ENCODE measurements around the gene EIF3J.
A peak's percentile ranks its signal among the peaks of the same experiment; 100 is the strongest.

The EIF3J gene

DNA sequence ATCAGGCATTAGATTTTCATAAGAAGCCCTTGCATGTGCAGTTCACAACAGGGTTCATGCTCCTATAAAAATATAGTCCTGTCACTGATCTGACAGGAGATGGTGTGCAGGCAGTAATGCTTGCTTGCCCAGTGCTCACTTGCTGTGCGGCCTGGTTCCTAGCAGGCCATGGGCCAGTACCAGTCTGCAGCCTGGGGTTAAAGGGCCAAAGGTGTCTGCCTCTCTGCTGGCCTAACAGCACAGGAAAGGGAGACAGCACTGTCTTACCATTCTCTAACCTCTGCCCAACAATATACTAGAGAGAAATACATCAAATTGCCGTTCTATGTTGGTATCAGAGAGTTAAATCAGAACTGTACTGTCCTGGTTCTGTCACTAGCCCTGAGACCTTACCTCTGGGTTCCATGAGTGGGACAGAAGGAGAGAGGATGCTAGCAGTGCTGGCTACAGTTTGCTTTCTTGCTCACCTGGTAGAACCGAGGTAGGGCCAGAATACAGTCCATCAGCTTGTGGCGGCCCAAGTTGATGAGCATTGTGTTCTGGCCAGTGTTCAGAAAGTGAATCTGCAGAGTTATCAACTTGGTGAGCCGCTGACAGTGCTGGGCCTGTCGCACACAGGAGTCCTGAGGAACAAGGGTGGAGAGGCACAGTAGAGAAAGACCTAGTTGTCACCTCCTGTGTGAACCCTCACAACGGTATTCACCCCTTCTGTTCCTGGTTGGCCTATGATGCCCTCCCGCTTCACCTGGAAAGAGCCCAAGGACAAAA, 28.6 kb downstream of the EIF3J start:
- H3K9me3 Mint-ChIP-seq = no peaks in the 10 kb centered on the region
- H3K27me3 Mint-ChIP-seq = no peaks in the 10 kb centered on the region
- no peak overlapping the region for H3K4me3 Mint-ChIP-seq
- H3K36me3 Mint-ChIP-seq = peaks cover 68% of the 10 kb centered on the region
- no peak overlapping the region for H3K27ac Mint-ChIP-seq
- no peak for ATAC-seq
- no peaks in the 10 kb centered on the region for H3K4me1 Mint-ChIP-seq

DNA sequence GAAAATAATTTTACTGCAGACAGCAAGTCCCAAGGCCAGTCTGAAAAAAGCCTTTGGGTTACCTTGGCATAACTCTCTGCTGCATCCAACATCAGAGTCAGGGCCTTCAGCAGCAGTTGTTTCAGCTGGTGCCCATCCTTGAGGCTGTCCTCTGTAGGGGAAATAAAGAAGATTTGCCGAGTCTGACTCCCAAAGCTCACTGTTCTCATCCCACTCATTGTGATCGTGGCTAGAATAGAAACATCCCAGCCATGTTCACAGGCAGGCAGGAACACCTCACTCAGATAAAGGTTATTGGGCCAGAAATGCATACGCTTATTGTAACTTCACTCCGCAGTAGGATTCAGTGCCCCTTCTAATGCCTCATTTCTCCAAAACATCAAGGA, 29.2 kb downstream of the EIF3J start:
- no peak overlapping the region for H3K4me3 Mint-ChIP-seq
- H3K4me1 Mint-ChIP-seq = no peaks in the 10 kb centered on the region
- H3K27me3 Mint-ChIP-seq = no peaks in the 10 kb centered on the region
- peaks cover 62% of the 10 kb centered on the region for H3K36me3 Mint-ChIP-seq
- ATAC-seq = no peak
- H3K27ac Mint-ChIP-seq = no peak overlapping the region
- no peaks in the 10 kb centered on the region for H3K9me3 Mint-ChIP-seq

DNA sequence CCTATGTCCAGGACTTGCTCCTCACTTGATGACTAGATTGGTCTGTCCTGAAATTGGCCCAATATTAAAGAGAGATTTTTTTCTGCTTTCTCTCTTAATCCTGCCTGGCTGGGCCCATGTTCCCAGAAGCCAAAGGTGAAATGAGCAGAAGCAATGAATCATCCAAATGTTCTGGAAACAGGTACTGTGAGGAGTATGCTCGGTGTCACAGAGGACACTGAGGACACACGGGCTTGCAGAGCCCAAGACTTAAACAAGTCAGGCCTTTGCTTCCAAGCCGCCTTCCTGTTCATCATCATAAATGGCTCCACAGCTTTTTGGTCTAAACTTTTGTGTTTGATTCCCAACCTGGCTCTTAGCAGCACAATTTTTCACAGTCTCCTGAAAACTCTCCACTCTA, 31.4 kb downstream of the EIF3J start:
- no peaks in the 10 kb centered on the region for H3K4me1 Mint-ChIP-seq
- no peak for ATAC-seq
- H3K4me3 Mint-ChIP-seq = no peak overlapping the region
- no peaks in the 10 kb centered on the region for H3K27me3 Mint-ChIP-seq
- H3K27ac Mint-ChIP-seq = no peak overlapping the region
- no peaks in the 10 kb centered on the region for H3K9me3 Mint-ChIP-seq
- peaks cover 61% of the 10 kb centered on the region for H3K36me3 Mint-ChIP-seq

GRCh38 chr15:44569316-44569715, 32.4 kb downstream of the EIF3J start:
- no peaks in the 10 kb centered on the region for H3K27me3 Mint-ChIP-seq
- ATAC-seq = no peak
- H3K9me3 Mint-ChIP-seq = no peaks in the 10 kb centered on the region
- peaks cover 51% of the 10 kb centered on the region for H3K36me3 Mint-ChIP-seq
- H3K4me1 Mint-ChIP-seq = no peaks in the 10 kb centered on the region
- H3K27ac Mint-ChIP-seq = no peak overlapping the region
- no peak overlapping the region for H3K4me3 Mint-ChIP-seq

GRCh38 chr15:44570361-44570760, 33.4 kb downstream of the EIF3J start:
- H3K27ac Mint-ChIP-seq = no peak overlapping the region
- H3K36me3 Mint-ChIP-seq = peaks cover 48% of the 10 kb centered on the region
- H3K9me3 Mint-ChIP-seq = no peaks in the 10 kb centered on the region
- H3K4me1 Mint-ChIP-seq = no peaks in the 10 kb centered on the region
- no peaks in the 10 kb centered on the region for H3K27me3 Mint-ChIP-seq
- no peak overlapping the region for H3K4me3 Mint-ChIP-seq
- no peak for ATAC-seq

- Mint-ChIP-seq H3K36me3 (peaks cover 24% of the 10 kb centered on the region), H3K27me3 (no peaks in the 10 kb centered on the region)
- no peak for ATAC-seq
Observed at GRCh38 chr15:44573386-44573785, 36.4 kb downstream of the EIF3J start.

DNA sequence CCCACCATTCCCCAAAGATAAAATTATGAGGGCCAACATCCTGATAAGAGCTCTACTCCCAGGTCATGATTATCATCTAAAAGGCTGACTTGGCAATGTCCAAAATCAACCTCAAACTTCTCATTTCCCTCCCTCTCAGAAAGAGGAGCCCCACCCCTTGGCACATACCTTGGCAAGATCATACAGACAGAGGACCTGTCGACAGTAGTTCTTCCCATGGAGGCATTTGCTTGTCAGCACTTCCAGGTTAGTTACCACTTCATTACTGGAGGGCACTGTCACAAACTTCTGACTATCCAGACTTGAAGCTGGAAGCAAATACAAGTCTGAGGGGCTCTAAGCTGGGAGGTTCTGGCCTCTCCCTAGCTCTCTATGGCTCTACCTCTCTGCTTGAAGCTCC, 37.8 kb downstream of the EIF3J start:
- peaks cover 13% of the 10 kb centered on the region for H3K36me3 Mint-ChIP-seq
- no peak for ATAC-seq
- no peaks in the 10 kb centered on the region for H3K27me3 Mint-ChIP-seq
- H3K9me3 Mint-ChIP-seq = no peaks in the 10 kb centered on the region
- H3K4me3 Mint-ChIP-seq = no peak overlapping the region
- H3K27ac Mint-ChIP-seq = peak overlapping the region; percentile 35
- H3K4me1 Mint-ChIP-seq = no peaks in the 10 kb centered on the region

More at GRCh38 chr15:44573386-44573785, 36.4 kb downstream of the EIF3J start:
- no peaks in the 10 kb centered on the region for H3K9me3 Mint-ChIP-seq
- no peaks in the 10 kb centered on the region for H3K4me1 Mint-ChIP-seq
- no peak overlapping the region for H3K27ac Mint-ChIP-seq
- H3K4me3 Mint-ChIP-seq = no peak overlapping the region

DNA sequence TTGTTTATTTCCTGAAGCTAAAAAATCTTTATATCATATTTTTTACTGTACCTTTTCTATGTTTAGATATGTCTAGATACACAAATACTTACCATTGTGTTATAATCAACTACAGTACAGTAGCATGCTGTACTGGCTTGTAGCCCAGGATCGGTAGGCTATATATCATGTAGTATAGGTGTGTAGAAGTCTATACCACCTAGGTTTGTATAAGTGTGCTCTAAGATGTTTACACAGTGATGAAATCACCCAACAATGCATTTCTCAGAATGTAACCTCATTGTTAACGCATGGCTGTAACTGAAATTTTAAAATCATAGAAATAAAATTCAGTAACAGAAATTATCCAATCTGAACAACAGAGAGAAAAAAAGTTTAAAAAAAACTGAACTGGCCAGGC, 43.2 kb downstream of the EIF3J start:
- Mint-ChIP-seq H3K9me3 (no peaks in the 10 kb centered on the region), H3K27me3 (no peaks in the 10 kb centered on the region), H3K27ac (no peak overlapping the region), H3K36me3 (peaks cover 39% of the 10 kb centered on the region), H3K4me3 (no peak overlapping the region), H3K4me1 (peaks cover 6% of the 10 kb centered on the region)
- no peak for ATAC-seq

- Mint-ChIP-seq H3K9me3 (no peaks in the 10 kb centered on the region), H3K27me3 (no peaks in the 10 kb centered on the region), H3K36me3 (peaks cover 50% of the 10 kb centered on the region), H3K4me1 (peaks cover 6% of the 10 kb centered on the region), H3K27ac (no peak overlapping the region), H3K4me3 (no peak overlapping the region)
- peak; percentile 85 for ATAC-seq
Observed at GRCh38 chr15:44584162-44584749, 47.3 kb downstream of the EIF3J start.

DNA sequence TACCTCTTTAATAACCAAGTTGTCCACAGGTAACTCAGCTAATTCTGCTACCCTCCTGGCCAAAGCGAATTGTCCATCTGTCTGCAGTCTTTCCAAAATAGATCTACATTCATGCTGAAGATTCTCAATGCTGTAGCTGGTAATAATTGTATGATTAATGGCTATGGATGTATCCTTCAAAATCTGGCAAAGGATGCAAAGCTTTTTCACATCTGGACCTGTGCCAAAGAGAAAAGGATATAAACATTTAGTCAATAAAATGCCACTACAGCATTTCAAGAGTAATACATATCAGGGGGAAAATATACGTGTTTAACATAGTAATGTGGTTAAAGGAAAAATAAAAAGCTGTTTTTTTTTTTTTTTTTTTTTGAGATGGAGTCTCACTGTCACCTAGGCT, 48.7 kb downstream of the EIF3J start:
- Mint-ChIP-seq H3K4me3 (no peak overlapping the region), H3K27me3 (no peaks in the 10 kb centered on the region), H3K9me3 (no peaks in the 10 kb centered on the region), H3K27ac (no peak overlapping the region), H3K4me1 (peaks cover 4% of the 10 kb centered on the region), H3K36me3 (peaks cover 55% of the 10 kb centered on the region)
- ATAC-seq = no peak

DNA sequence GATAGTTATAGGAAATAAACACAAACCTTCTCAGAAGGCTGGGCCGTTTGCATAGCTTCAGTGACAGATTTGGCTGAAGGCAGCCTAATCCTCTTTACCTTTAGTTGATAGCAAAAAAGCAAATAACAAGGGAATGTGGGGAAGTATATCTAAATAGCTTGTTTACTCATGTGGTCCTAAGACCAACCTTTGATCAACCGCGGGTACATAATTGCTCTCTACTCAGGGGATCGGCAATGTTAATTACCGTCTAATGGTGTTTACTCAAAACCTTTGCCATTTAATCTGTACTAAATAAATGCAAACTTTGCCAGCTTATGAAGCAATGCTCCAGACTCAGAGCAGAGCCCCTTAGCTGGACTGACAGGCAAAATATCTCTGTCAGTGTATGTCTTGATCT, 51.6 kb downstream of the EIF3J start:
- ATAC-seq = no peak
- H3K4me3 Mint-ChIP-seq = no peak overlapping the region
- H3K27ac Mint-ChIP-seq = no peak overlapping the region
- H3K36me3 Mint-ChIP-seq = peaks cover 38% of the 10 kb centered on the region
- H3K27me3 Mint-ChIP-seq = no peaks in the 10 kb centered on the region
- no peaks in the 10 kb centered on the region for H3K4me1 Mint-ChIP-seq
- no peaks in the 10 kb centered on the region for H3K9me3 Mint-ChIP-seq

- H3K27ac Mint-ChIP-seq = no peak overlapping the region
- H3K4me3 Mint-ChIP-seq = no peak overlapping the region
- ATAC-seq = no peak
- H3K27me3 Mint-ChIP-seq = no peaks in the 10 kb centered on the region
- no peaks in the 10 kb centered on the region for H3K9me3 Mint-ChIP-seq
- peaks cover 32% of the 10 kb centered on the region for H3K36me3 Mint-ChIP-seq
- H3K4me1 Mint-ChIP-seq = no peaks in the 10 kb centered on the region
Observed at GRCh38 chr15:44591326-44591725, 54.4 kb downstream of the EIF3J start.

- Mint-ChIP-seq H3K4me1 (no peaks in the 10 kb centered on the region), H3K27me3 (no peaks in the 10 kb centered on the region), H3K4me3 (no peak overlapping the region), H3K27ac (no peak overlapping the region), H3K9me3 (no peaks in the 10 kb centered on the region), H3K36me3 (peaks cover 31% of the 10 kb centered on the region)
- ATAC-seq = peak; percentile 71
Observed at GRCh38 chr15:44593042-44593736, 56.2 kb downstream of the EIF3J start.

GRCh38 chr15:44595246-44595645, 58.3 kb downstream of the EIF3J start:
- Mint-ChIP-seq H3K4me1 (no peaks in the 10 kb centered on the region), H3K9me3 (no peaks in the 10 kb centered on the region), H3K27me3 (no peaks in the 10 kb centered on the region), H3K27ac (peak overlapping the region; percentile 65), H3K4me3 (no peak overlapping the region), H3K36me3 (peaks cover 37% of the 10 kb centered on the region)
- no peak for ATAC-seq

GRCh38 chr15:44595656-44596510, 58.9 kb downstream of the EIF3J start:
- ATAC-seq = no peak

More at GRCh38 chr15:44595656-44596510, 58.9 kb downstream of the EIF3J start:
- no peaks in the 10 kb centered on the region for H3K9me3 Mint-ChIP-seq
- no peak overlapping the region for H3K4me3 Mint-ChIP-seq
- no peaks in the 10 kb centered on the region for H3K4me1 Mint-ChIP-seq
- no peaks in the 10 kb centered on the region for H3K27me3 Mint-ChIP-seq
- H3K27ac Mint-ChIP-seq = peak overlapping the region; percentile 65
- H3K36me3 Mint-ChIP-seq = peaks cover 31% of the 10 kb centered on the region

Measured in stimulated activated memory B cell treated with anti-CD40 and anti-IgM and Interleukin-4, amounts not matched to agents 10 μg/mL and 1 μg/mL and 100 μg/mL, for 72 hours (primary cell).